ENCODE measurements around the gene ICAM4. TPM values are rescaled to one million over a fixed set of nuclear protein-coding genes. Genes with fewer than 3 reads are reported as not detected.
A peak's percentile ranks its signal among the peaks of the same experiment; 100 is the strongest.

Gene ICAM4
- total and polyA plus RNA-seq, 2 of the 13 experiments (the other 11 are each of a cell fraction or from before 2014, with no cell fraction given) = 2.9 to 4.0 TPM

DNA sequence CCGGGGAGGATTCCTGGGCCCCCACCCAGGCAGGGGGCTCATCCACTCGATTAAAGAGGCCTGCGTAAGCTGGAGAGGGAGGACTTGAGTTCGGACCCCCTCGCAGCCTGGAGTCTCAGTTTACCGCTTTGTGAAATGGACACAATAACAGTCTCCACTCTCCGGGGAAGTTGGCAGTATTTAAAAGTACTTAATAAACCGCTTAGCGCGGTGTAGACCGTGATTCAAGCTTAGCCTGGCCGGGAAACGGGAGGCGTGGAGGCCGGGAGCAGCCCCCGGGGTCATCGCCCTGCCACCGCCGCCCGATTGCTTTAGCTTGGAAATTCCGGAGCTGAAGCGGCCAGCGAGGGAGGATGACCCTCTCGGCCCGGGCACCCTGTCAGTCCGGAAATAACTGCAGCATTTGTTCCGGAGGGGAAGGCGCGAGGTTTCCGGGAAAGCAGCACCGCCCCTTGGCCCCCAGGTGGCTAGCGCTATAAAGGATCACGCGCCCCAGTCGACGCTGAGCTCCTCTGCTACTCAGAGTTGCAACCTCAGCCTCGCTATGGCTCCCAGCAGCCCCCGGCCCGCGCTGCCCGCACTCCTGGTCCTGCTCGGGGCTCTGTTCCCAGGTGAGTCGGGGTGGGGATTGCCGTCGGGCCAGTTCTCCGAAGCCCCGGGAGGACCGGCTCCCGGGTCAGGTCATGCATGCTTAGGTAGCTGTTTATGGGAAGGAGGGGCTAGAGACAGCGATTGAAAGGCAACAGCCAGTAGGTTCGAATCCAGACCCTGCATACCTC lies 15.9 kb upstream of the ICAM4 start, which contains the start of gene ICAM1 (continued):
- TF ChIP-seq, protein P1, sequence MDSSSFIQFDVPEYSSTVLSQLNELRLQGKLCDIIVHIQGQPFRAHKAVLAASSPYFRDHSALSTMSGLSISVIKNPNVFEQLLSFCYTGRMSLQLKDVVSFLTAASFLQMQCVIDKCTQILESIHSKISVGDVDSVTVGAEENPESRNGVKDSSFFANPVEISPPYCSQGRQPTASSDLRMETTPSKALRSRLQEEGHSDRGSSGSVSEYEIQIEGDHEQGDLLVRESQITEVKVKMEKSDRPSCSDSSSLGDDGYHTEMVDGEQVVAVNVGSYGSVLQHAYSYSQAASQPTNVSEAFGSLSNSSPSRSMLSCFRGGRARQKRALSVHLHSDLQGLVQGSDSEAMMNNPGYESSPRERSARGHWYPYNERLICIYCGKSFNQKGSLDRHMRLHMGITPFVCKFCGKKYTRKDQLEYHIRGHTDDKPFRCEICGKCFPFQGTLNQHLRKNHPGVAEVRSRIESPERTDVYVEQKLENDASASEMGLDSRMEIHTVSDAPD (CRISPR knock-in tag; IDR thresholded peaks at IDR 0.05) = no peak; the same call in 1 of the 2 replicates
- TF ChIP-seq CREB1 (IDR thresholded peaks at IDR 0.05) (peak; percentile 21; the same call in 1 of the 2 replicates), CREB1 (CRISPR knock-in tag; IDR thresholded peaks at IDR 0.05) (peak; percentile 73), SP4 (CRISPR knock-in tag; IDR thresholded peaks at IDR 0.05) (peak; percentile 93), CHD4 (IDR thresholded peaks at IDR 0.05; ENCODE audit: borderline replicate concordance, low read length) (peak; percentile 89; the same call in 1 of the 2 replicates), SMC3 (IDR thresholded peaks at IDR 0.05; ENCODE audit: low read length) (no peak), GATA4 (IDR thresholded peaks at IDR 0.05; ENCODE audit: borderline replicate concordance, low read depth) (peak; percentile 70; the same call in 1 of the 2 replicates), NFE2L2 (IDR thresholded peaks at IDR 0.05; ENCODE audit: low read length) (no peak), TCF12 (IDR thresholded peaks at IDR 0.05) (no peak), TCF12 (CRISPR knock-in tag; IDR thresholded peaks at IDR 0.05) (peak; percentile 89; the same call in 1 of the 2 replicates), RFX1 (IDR thresholded peaks at IDR 0.05) (no peak), ZNF709 (CRISPR knock-in tag; IDR thresholded peaks at IDR 0.05) (peak; percentile 69), ZSCAN25 (CRISPR knock-in tag; IDR thresholded peaks at IDR 0.05) (peak; percentile 74), ADNP (CRISPR knock-in tag; IDR thresholded peaks at IDR 0.05) (peak; percentile 80; the same call in 1 of the 2 replicates), NFE2L1 (CRISPR knock-in tag; IDR thresholded peaks at IDR 0.05; ENCODE audit: borderline replicate concordance) (0 out of 2 replicates have a peak, but pooled peaks have one; percentile 31), ZBTB8A (CRISPR knock-in tag; IDR thresholded peaks at IDR 0.05; ENCODE audit: borderline replicate concordance, low read depth) (no peak), ZBTB3 (CRISPR knock-in tag; IDR thresholded peaks at IDR 0.05; ENCODE audit: borderline replicate concordance, low read depth) (no peak), JUN (CRISPR knock-in tag; IDR thresholded peaks at IDR 0.05) (no peak), TARDBP (CRISPR knock-in tag; IDR thresholded peaks at IDR 0.05) (peak; percentile 88), PHF5A (CRISPR knock-in tag; IDR thresholded peaks at IDR 0.05; ENCODE audit: low read depth, unreplicated experiment) (no peak)
- TF ChIP-seq, protein P2, sequence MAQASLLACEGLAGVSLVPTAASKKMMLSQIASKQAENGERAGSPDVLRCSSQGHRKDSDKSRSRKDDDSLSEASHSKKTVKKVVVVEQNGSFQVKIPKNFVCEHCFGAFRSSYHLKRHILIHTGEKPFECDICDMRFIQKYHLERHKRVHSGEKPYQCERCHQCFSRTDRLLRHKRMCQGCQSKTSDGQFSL (CRISPR knock-in tag; IDR thresholded peaks at IDR 0.05) = no peak
- TF ChIP-seq, protein P3, sequence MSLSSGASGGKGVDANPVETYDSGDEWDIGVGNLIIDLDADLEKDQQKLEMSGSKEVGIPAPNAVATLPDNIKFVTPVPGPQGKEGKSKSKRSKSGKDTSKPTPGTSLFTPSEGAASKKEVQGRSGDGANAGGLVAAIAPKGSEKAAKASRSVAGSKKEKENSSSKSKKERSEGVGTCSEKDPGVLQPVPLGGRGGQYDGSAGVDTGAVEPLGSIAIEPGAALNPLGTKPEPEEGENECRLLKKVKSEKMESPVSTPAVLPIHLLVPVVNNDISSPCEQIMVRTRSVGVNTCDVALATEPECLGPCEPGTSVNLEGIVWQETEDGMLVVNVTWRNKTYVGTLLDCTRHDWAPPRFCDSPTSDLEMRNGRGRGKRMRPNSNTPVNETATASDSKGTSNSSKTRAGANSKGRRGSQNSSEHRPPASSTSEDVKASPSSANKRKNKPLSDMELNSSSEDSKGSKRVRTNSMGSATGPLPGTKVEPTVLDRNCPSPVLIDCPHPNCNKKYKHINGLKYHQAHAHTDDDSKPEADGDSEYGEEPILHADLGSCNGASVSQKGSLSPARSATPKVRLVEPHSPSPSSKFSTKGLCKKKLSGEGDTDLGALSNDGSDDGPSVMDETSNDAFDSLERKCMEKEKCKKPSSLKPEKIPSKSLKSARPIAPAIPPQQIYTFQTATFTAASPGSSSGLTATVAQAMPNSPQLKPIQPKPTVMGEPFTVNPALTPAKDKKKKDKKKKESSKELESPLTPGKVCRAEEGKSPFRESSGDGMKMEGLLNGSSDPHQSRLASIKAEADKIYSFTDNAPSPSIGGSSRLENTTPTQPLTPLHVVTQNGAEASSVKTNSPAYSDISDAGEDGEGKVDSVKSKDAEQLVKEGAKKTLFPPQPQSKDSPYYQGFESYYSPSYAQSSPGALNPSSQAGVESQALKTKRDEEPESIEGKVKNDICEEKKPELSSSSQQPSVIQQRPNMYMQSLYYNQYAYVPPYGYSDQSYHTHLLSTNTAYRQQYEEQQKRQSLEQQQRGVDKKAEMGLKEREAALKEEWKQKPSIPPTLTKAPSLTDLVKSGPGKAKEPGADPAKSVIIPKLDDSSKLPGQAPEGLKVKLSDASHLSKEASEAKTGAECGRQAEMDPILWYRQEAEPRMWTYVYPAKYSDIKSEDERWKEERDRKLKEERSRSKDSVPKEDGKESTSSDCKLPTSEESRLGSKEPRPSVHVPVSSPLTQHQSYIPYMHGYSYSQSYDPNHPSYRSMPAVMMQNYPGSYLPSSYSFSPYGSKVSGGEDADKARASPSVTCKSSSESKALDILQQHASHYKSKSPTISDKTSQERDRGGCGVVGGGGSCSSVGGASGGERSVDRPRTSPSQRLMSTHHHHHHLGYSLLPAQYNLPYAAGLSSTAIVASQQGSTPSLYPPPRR (CRISPR knock-in tag; IDR thresholded peaks at IDR 0.05; ENCODE audit: borderline replicate concordance) = peak; percentile 15; the same call in 1 of the 2 replicates
- TF ChIP-seq, protein P4, sequence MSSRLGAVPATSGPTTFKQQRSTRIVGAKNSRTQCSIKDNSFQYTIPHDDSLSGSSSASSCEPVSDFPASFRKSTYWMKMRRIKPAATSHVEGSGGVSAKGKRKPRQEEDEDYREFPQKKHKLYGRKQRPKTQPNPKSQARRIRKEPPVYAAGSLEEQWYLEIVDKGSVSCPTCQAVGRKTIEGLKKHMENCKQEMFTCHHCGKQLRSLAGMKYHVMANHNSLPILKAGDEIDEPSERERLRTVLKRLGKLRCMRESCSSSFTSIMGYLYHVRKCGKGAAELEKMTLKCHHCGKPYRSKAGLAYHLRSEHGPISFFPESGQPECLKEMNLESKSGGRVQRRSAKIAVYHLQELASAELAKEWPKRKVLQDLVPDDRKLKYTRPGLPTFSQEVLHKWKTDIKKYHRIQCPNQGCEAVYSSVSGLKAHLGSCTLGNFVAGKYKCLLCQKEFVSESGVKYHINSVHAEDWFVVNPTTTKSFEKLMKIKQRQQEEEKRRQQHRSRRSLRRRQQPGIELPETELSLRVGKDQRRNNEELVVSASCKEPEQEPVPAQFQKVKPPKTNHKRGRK (CRISPR knock-in tag; IDR thresholded peaks at IDR 0.05) = no peak
